GM20431 (cell line): ENCODE data around the gene ZNF689.
"Not testable (repeated sequence)": the region's sequence is repeated elsewhere in the genome, so short reads cannot be mapped to it uniquely, and the experiment has no call there.

Source experiments
- in situ Hi-C: fragments of 300-500 bp; cut with MseI, MboI; formaldehyde crosslinking; loops from one replicate; pipeline ENCODE4 v1.15.0; 2020; ENCODE audit warnings: low sequenced_read_pairs; ENCODE audit not compliant: unreplicated experiment

Gene ZNF689

DNA sequence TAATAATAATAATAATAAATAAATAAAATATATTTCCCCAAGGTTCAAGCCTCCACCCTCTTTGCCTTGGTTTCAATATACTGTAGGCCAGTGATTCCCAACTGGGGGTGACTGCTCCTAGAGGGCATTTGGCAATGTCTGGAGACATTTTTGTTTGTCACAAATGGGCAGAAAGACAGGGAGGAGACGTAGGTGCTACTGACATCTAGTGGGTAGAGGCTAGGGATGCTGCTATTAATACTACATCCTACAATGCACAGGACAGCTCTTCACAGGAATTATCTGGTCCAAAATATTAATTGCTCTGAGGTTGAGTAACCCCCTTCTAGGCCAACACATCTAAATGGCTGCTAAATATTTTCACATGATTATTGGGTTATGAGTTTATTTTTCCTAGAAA is 27.8 kb upstream of the ZNF689 start:
- in situ Hi-C loops: no loop called here

GRCh38 chr16:30637139-30637538 is 26.9 kb upstream of the ZNF689 start:
- in situ Hi-C loops: not testable (repeated sequence)

- in situ Hi-C loops: no loop called here
Observed at GRCh38 chr16:30636599-30636998, 26.4 kb upstream of the ZNF689 start.

GRCh38 chr16:30633526-30633925 is 23.3 kb upstream of the ZNF689 start:
- in situ Hi-C loops: no loop called here

DNA sequence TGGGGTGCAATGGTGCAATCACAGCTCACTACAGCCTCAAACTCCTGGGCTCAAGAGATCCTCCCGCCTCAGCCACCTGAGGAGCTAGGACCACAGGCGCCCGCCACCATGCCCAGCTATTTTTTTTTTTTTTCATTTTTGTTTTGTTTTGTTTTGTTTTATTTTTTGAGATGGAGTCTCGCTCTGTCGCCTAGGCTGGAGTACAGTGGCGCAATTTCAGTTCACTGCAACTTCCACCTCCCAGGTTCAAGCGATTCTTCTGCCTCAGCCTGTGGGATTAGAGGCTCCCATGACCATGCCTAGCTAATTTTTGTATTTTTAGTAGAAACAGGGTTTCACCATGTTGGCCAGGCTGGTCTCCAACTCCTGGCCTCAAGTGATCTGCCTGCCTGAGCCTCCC is 22.3 kb upstream of the ZNF689 start:
- in situ Hi-C loops: not testable (repeated sequence)

GRCh38 chr16:30628628-30629540 is 18.7 kb upstream of the ZNF689 start:
- in situ Hi-C loops: no loop called here

GRCh38 chr16:30626236-30626635 is 16.0 kb upstream of the ZNF689 start:
- in situ Hi-C loops: no loop called here

DNA sequence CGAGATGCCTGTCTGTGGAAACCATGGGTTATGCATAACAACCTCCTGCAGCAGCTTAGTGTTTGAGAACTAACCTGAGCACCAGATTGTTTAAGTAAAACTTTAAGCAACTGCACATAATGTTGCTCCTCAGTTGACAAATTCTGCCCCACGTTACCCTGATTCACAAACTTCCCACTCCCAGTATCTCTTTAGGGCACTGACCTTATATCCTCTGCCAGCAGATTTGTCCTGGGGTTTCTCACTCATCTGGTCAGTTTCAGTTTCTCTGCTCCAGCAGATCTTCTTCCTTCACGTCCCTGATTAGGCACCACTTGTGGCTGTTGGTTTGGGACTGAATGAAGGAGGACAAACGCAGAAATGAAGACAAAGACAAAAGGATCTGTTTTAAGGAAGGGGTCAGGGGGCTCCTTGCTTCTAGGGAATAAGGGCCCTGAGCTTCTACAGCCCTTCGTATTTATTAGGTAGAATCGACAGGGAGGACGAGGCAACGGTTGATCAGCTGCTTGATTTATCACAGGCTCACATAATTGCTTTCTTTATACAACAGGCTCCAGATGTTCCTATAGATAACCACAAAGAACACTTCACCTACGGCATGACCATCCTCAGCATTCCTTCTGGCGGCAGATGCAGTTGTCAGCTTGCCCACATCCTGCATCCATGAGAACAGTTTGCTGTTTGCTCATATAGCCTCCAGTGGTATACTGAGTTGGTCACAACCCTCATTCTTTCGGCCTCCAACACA is 13.5 kb upstream of the ZNF689 start:
- in situ Hi-C loops: loop anchor here (25.0 kb wide), 1 partner anchor 186 kb away; the partner anchor contains the start of genes DCTPP1 and SEPHS2

GRCh38 chr16:30622455-30623032 is 12.4 kb upstream of the ZNF689 start:
- in situ Hi-C loops: loop anchor here (25.0 kb wide), 1 partner anchor 185 kb away; the partner anchor contains the start of genes DCTPP1 and SEPHS2

DNA sequence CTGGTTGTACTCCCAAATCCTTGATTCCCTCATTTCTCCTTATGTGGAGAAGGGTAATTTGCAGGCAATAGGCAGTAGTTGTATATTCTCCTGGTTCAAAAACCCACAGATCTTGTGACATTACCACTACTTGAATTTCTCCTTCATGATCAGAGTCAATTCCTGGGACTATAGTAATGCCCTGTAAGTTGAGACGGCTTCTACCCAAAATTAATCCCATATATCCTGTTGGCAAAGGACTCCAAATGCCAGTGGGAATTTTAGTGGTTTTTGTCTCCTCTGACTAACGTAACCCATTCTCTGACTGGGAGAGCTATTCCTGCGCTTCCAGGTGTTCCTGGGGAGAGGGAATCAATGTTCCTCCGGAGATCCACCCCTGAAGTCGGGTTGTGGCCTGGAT is 11.6 kb upstream of the ZNF689 start:
- in situ Hi-C loops: loop anchor here (25.0 kb wide), 1 partner anchor 184 kb away; the partner anchor contains the start of genes DCTPP1 and SEPHS2

DNA sequence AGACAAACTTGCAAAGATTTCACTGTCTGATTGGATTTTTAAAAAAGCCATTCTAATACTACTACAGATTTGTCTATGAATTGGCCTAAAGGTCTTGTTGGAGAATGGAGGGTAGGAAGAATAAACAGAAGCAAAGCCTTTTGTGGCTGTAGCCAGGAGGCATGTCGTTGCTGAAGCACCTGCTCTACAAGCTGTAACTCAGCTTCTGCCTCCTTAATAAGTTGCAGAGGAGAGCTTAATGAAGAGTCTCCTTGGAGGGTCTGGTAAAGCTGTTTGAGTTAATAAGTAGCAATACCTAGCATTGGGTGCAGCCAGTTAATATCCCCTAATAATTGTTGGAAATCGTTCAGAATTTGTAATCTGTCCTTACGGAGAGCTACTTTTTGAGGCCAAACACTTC is 10.0 kb upstream of the ZNF689 start:
- in situ Hi-C loops: loop anchor here (25.0 kb wide), 1 partner anchor 183 kb away; the partner anchor contains the start of genes DCTPP1 and SEPHS2

GRCh38 chr16:30619638-30620037 is 9.4 kb upstream of the ZNF689 start:
- in situ Hi-C loops: loop anchor here (25.0 kb wide), 1 partner anchor 182 kb away; the partner anchor contains the start of genes DCTPP1 and SEPHS2

DNA sequence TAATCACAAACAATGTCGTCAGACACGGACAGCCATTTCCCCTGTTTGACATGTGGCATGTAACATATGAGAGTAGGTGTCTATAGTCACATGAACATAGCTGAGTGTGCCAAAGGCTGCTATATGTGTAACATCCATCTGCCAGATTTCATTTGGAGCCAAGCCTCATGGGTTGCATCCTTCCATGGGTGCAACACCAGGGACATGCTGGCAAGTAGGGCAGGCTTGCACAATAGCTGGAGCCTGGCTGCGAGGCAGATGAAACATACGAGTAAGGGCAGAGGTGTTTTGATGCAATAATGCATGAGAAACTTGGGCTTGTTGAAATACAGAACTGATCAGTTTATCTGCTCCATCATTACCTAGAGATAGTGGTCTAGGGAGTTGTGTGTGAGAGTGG is 9.0 kb upstream of the ZNF689 start:
- in situ Hi-C loops: loop anchor here (25.0 kb wide), 1 partner anchor 182 kb away; the partner anchor contains the start of genes DCTPP1 and SEPHS2

DNA sequence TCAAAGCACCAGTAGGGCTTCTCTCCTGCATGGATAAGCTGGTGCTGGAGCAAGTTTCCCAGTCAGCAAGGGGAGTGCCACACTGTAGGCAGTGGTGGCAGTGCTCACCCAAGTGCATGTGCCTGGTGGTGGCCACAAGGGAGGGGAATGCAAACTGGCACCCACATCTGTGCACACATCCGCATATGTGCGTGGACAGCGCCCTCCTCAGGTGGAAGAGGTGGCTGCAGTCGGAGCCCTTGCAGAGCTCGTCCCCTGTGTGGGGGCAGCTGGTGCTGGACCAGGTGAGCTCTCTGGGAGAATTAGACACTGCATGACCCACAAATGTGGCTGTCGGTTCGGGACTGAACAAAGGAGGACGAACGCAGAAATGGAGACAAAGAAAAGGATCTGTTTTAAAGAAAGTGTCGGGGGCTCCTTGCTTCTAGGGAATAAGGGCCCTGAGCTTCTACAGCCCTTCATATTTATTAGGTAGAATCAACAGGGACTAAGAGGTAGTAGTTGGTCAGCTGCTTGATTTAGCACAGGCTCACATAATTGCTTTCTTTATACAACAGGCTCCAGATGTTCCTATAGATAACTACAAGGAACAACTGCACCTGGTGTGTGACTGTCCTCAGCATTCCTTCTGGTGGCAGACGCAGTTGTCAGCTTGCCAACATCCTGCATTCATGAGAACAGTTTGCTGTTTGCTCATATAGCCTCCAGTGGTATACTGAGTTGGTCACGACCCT is 5.3 kb upstream of the ZNF689 start:
- in situ Hi-C loops: loop anchor here (25.0 kb wide), 1 partner anchor 178 kb away; the partner anchor contains the start of genes DCTPP1 and SEPHS2

- in situ Hi-C loops: loop anchor here (25.0 kb wide), 1 partner anchor 172 kb away; the partner anchor contains the start of genes DCTPP1 and SEPHS2
Observed at GRCh38 chr16:30609002-30609925, 925 bp downstream of the ZNF689 start.

GRCh38 chr16:30606004-30606403 is 4.2 kb downstream of the ZNF689 start:
- in situ Hi-C loops: loop anchor here (25.0 kb wide), 1 partner anchor 169 kb away; the partner anchor contains the start of genes DCTPP1 and SEPHS2

DNA sequence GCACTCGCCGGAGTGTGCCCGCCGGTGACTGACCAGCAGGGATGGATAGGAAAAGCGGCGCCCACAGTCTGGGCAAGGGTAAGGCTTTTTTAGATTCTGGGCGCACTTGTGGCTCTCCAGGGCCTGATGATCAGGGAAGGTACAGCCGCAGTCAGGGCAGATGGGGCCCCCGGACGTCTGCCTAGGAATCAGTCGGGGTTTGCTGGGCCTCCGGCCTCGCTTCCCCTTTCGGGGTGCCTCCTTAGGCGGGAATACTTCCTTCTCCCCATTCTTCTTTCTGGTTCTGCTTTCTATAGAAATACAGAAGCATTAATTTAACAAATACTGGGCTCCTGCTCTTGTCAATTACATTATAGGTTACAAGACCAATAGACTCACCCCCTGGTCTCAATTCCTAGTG is 5.0 kb downstream of the ZNF689 start:
- in situ Hi-C loops: loop anchor here (25.0 kb wide), 1 partner anchor 168 kb away; the partner anchor contains the start of genes DCTPP1 and SEPHS2

DNA sequence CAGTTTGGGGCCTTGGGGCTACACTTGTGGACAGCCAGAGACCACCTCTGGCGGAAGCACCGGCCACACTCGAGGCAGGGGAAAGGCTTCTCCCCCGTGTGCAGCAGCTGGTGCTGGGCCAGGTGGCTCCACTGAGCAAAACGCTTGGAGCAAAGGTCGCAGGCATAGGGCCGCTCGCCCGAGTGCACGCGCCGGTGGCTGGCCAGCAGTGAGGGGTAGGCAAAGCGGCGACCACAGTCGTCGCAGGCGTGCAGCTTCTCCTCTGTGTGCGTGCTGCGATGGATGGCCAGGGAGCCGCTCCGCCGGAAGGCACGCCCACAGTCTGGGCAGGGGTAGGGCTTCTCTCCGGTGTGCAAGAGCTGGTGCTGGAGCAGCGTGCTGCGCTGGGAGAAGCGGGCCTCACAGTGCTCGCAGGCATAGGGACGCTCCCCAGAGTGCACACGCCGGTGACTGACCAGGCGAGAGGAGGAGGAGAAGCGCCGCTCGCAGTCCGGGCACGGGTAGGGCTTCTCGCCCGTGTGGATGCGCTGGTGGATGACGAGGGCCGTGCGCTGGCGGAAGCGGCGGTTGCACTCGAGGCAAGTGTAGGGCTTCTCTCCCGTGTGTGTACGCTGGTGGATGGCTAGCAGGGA is 5.8 kb downstream of the ZNF689 start:
- in situ Hi-C loops: loop anchor here (25.0 kb wide), 1 partner anchor 167 kb away; the partner anchor contains the start of genes DCTPP1 and SEPHS2
